ENCODE measurements around the gene ZNF778. TPM values are rescaled to one million over a fixed set of nuclear protein-coding genes. Genes with fewer than 3 reads are reported as not detected.
A peak's percentile ranks its signal among the peaks of the same experiment; 100 is the strongest.

ZNF778 gene
- 1 to 10 TPM; 4.3 to 6.2 TPM for total RNA-seq

GRCh38 chr16:89217388-89218191 is at the start of gene ZNF778:
ZNF778 (plus strand) TSS chr16:89217703; CDS start chr16:89221128, 3,425 bp downstream.
- peak within 1 kb of the TSS; percentile 75 for H3K4me3 Mint-ChIP-seq
- TF ChIP-seq CTCF (IDR thresholded peaks at IDR 0.05), result no peak
- peak; percentile 85 for DNase-seq
- ChIA-PET POLR2A (interaction anchor here (0.9 to 1.6 kb wide), 5 partner anchors 9 to 437 kb away, joined by 3 to 9 read pairs (median 4); no protein-coding TSS in a partner anchor), CTCF (interaction anchor here (0.8 to 1.5 kb wide), 8 partner anchors 9 to 480 kb away, joined by 3 to 5 read pairs (median 4); partner anchors contain the start of gene CDH15)
- peaks cover 7% of the 10 kb centered on the region for H3K36me3 Mint-ChIP-seq (ENCODE audit: low read depth)
- H3K4me1 Mint-ChIP-seq (ENCODE audit: low read depth), result peaks cover 22% of the 10 kb centered on the region
- no peaks in the 10 kb centered on the region for H3K27me3 Mint-ChIP-seq
- peak; percentile 70 for ATAC-seq
- no peaks in the 10 kb centered on the region for H3K9me3 Mint-ChIP-seq
- intact Hi-C loops (cut with micrococcal nuclease), result loop anchor here (10.0 kb wide), 1 partner anchor 273 kb away; no protein-coding TSS in a partner anchor
- H3K27ac Mint-ChIP-seq, result peak within 1 kb of the TSS; percentile 84

GRCh38 chr16:89168381-89169189 is 48.9 kb upstream of the ZNF778 start:
- ATAC-seq, result no peak

GRCh38 chr16:89169778-89170177 is 47.7 kb upstream of the ZNF778 start:
- ATAC-seq (no peak), DNase-seq (no peak)
- Mint-ChIP-seq H3K4me1 (ENCODE audit: low read depth) (peaks cover 9% of the 10 kb centered on the region), H3K9me3 (no peaks in the 10 kb centered on the region), H3K27ac (no peak overlapping the region), H3K27me3 (peaks cover 2% of the 10 kb centered on the region), H3K36me3 (ENCODE audit: low read depth) (no peaks in the 10 kb centered on the region), H3K4me3 (no peak overlapping the region)
- CTCF ChIA-PET, result interaction anchor here (0.8 kb wide), 1 partner anchor 357 kb away, joined by 3 read pairs; no protein-coding TSS in a partner anchor
- TF ChIP-seq CTCF (IDR thresholded peaks at IDR 0.05), result no peak
- POLR2A ChIA-PET, result no interaction called here
- intact Hi-C loops (cut with micrococcal nuclease), result loop anchor here (5.0 to 10.0 kb wide), 2 partner anchors 227 to 345 kb away; no protein-coding TSS in a partner anchor

More at GRCh38 chr16:89168381-89169189, 48.9 kb upstream of the ZNF778 start:
- Mint-ChIP-seq H3K4me3 (no peak overlapping the region), H3K9me3 (no peaks in the 10 kb centered on the region), H3K27me3 (peaks cover 2% of the 10 kb centered on the region), H3K4me1 (ENCODE audit: low read depth) (peaks cover 9% of the 10 kb centered on the region), H3K27ac (no peak overlapping the region), H3K36me3 (ENCODE audit: low read depth) (no peaks in the 10 kb centered on the region)
- ChIA-PET CTCF (interaction anchor here (1.7 to 2.0 kb wide), 2 partner anchors 8 to 311 kb away, joined by 4 to 7 read pairs; partner anchors contain the start of gene TRAPPC2L), POLR2A (no interaction called here)
- TF ChIP-seq CTCF (IDR thresholded peaks at IDR 0.05), result no peak
- intact Hi-C loops (cut with micrococcal nuclease), result loop anchor here (5.0 kb wide), 1 partner anchor 226 kb away; no protein-coding TSS in a partner anchor
- no peak for DNase-seq

GRCh38 chr16:89170346-89171215 is 46.9 kb upstream of the ZNF778 start:
- peak overlapping the region; percentile 48 for H3K4me3 Mint-ChIP-seq
- peaks cover 9% of the 10 kb centered on the region for H3K4me1 Mint-ChIP-seq (ENCODE audit: low read depth)
- no peaks in the 10 kb centered on the region for H3K9me3 Mint-ChIP-seq
- intact Hi-C loops (cut with micrococcal nuclease), result loop anchor here (10.0 kb wide), 1 partner anchor 346 kb away; no protein-coding TSS in a partner anchor
- ChIA-PET CTCF (interaction anchor here (0.7 to 1.6 kb wide), 5 partner anchors 45 to 358 kb away, joined by 3 to 4 read pairs (median 3); partner anchors contain the start of genes APRT and ZNF778), POLR2A (no interaction called here)
- H3K27ac Mint-ChIP-seq, result no peak overlapping the region
- DNase-seq (peak; percentile 46), ATAC-seq (no peak)
- peaks cover 2% of the 10 kb centered on the region for H3K27me3 Mint-ChIP-seq
- no peaks in the 10 kb centered on the region for H3K36me3 Mint-ChIP-seq (ENCODE audit: low read depth)
- no peak for TF ChIP-seq CTCF (IDR thresholded peaks at IDR 0.05)

Measured in activated CD8-positive, alpha-beta T cell treated with anti-CD3 and anti-CD28 coated beads for 36 hours (primary cell).